ENCODE measurements around the gene TSHZ1.
"Not testable (repeated sequence)": the region's sequence is repeated elsewhere in the genome, so short reads cannot be mapped to it uniquely, and the experiment has no call there.

- TF ChIP-seq, protein P1, sequence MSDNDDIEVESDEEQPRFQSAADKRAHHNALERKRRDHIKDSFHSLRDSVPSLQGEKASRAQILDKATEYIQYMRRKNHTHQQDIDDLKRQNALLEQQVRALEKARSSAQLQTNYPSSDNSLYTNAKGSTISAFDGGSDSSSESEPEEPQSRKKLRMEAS (IDR thresholded peaks at IDR 0.05): not testable (repeated sequence)
- TF ChIP-seq CTCF (IDR thresholded peaks at IDR 0.05); GATA3 (IDR thresholded peaks at IDR 0.05; ENCODE audit: borderline replicate concordance); MAFK (IDR thresholded peaks at IDR 0.05; ENCODE audit: partially characterized antibody); REST (IDR thresholded peaks at IDR 0.05); NFE2L2 (conservative IDR thresholded peaks at IDR 0.05; ENCODE audit: low read length); RFX5 (IDR thresholded peaks at IDR 0.05); EP300 (IDR thresholded peaks at IDR 0.05); HOXB13 (CRISPR knock-in tag; IDR thresholded peaks at IDR 0.05; ENCODE audit: low read depth): not testable (repeated sequence)
These were observed 119.2 kb downstream of the TSHZ1 start for GRCh38 chr18:75329753-75330152.
